GM23338 (cell line): Measurements from ENCODE around the gene PIM1. TPM values are rescaled to one million over a fixed set of nuclear protein-coding genes. Genes with fewer than 3 reads are reported as not detected.

Source experiments
- ATAC-seq: fragments of 200-7000 bp; cut with Tn5 transposase; 3 replicates; pipeline ENCODE4 v1.9.1; 2020
- DNase-seq: peaks from one replicate; pipeline ENCODE4 v3.0.0-alpha.2; 2015; ENCODE audit warnings: low spot score
- H2AFZ ChIP-seq: fragments of 200-600 bp; sonication (generic); 2 replicates; pipeline ENCODE4 v1.8.0; 2016; ENCODE audit warnings: antibody characterized with exemption, mild to moderate bottlenecking, moderate library complexity
- H3F3A ChIP-seq: fragments of 200-600 bp; sonication (generic); replicated peaks from 2 replicates; pipeline ENCODE4 v1.8.0; 2017; ENCODE audit warnings: antibody characterized with exemption, mixed run types, low read depth
- H3K27ac ChIP-seq: fragments of 200-600 bp; sonication (generic); 2 replicates; pipeline ENCODE4 v1.6.1; 2016; ENCODE audit warnings: low read depth
- H3K27me3 ChIP-seq: fragments of 200-600 bp; sonication (generic); 2 replicates; pipeline ENCODE4 v1.8.0; 2016; ENCODE audit warnings: mild to moderate bottlenecking, mixed run types, moderate library complexity; ENCODE audit not compliant: insufficient read depth
- H3K36me3 ChIP-seq: fragments of 200-600 bp; sonication (generic); 2 replicates; pipeline ENCODE4 v1.8.0; 2016; ENCODE audit warnings: mild to moderate bottlenecking; ENCODE audit not compliant: insufficient read depth
- H3K4me1 ChIP-seq: fragments of 200-600 bp; sonication (generic); 2 replicates; pipeline ENCODE4 v1.8.0; 2016; ENCODE audit warnings: mild to moderate bottlenecking, moderate library complexity; ENCODE audit not compliant: insufficient read depth
- H3K4me2 ChIP-seq: fragments of 200-600 bp; sonication (generic); 2 replicates; pipeline ENCODE4 v1.7.1; 2017; ENCODE audit warnings: mixed run types
- H3K4me3 ChIP-seq: fragments of 200-600 bp; sonication (generic); 2 replicates; pipeline ENCODE4 v1.6.1; 2016; ENCODE audit warnings: mixed run types
- H3K79me2 ChIP-seq: fragments of 200-600 bp; sonication (generic); replicated peaks from 2 replicates; pipeline ENCODE4 v1.8.0; 2017; ENCODE audit warnings: mild to moderate bottlenecking; ENCODE audit not compliant: insufficient read depth
- H3K9me2 ChIP-seq: fragments of 200-600 bp; sonication (generic); 2 replicates; pipeline ENCODE4 v1.8.0; 2017; ENCODE audit not compliant: insufficient read depth
- H4K20me1 ChIP-seq: fragments of 200-600 bp; sonication (generic); replicated peaks from 2 replicates; pipeline ENCODE4 v1.8.0; 2017; ENCODE audit warnings: mild to moderate bottlenecking; ENCODE audit not compliant: insufficient read depth
- H3K27ac Mint-ChIP-seq: 2 replicates; pipeline ENCODE4 v1.8.0; 2020; ENCODE audit warnings: inconsistent platforms, mild to moderate bottlenecking, moderate library complexity, mixed read lengths
- H3K27me3 Mint-ChIP-seq: 3 replicates; pipeline ENCODE4 v1.8.0; 2022; ENCODE audit warnings: low read depth, mild to moderate bottlenecking, moderate library complexity, mixed read lengths, inconsistent platforms; ENCODE audit not compliant: insufficient read depth, poor library complexity
- H3K36me3 Mint-ChIP-seq: 3 replicates; pipeline ENCODE4 v1.8.0; 2021; ENCODE audit warnings: low read depth, mild to moderate bottlenecking, inconsistent platforms, moderate library complexity, mixed read lengths
- H3K4me1 Mint-ChIP-seq: 3 replicates; pipeline ENCODE4 v1.8.0; 2020; ENCODE audit warnings: mild to moderate bottlenecking, inconsistent platforms, mixed read lengths
- H3K4me3 Mint-ChIP-seq: 3 replicates; pipeline ENCODE4 v1.8.0; 2021; ENCODE audit warnings: moderate library complexity, mild to moderate bottlenecking, inconsistent platforms, mixed read lengths
- H3K9me3 Mint-ChIP-seq: 3 replicates; pipeline ENCODE4 v1.8.0; 2020; ENCODE audit warnings: moderate library complexity, mild to moderate bottlenecking, inconsistent platforms, mixed read lengths
- CREB1 ChIP-seq: fragments of 250-450 bp; sonication (Bioruptor Pico); IDR thresholded peaks from 2 replicates; pipeline ENCODE4 v1.5.0; 2020; ENCODE audit warnings: low read depth, mild to moderate bottlenecking, moderate library complexity
- EZH2 ChIP-seq: fragments of 200-600 bp; sonication (generic); IDR thresholded peaks from one replicate; pipeline ENCODE4 v1.8.0; 2017; ENCODE audit warnings: antibody characterized with exemption, mild to moderate bottlenecking, low read depth; ENCODE audit not compliant: unreplicated experiment
- EZH2phosphoT487 ChIP-seq: fragments of 200-600 bp; sonication (generic); IDR thresholded peaks from one replicate; pipeline ENCODE4 v1.8.1; 2018; ENCODE audit warnings: antibody characterized with exemption; ENCODE audit not compliant: unreplicated experiment
- JUNB ChIP-seq: IDR thresholded peaks from one replicate; pipeline ENCODE4 v1.6.1; 2016; ENCODE audit warnings: antibody characterized with exemption; ENCODE audit not compliant: unreplicated experiment
- NANOG ChIP-seq: IDR thresholded peaks from 2 replicates; pipeline ENCODE4 v1.6.1; 2016; ENCODE audit warnings: antibody characterized with exemption, borderline replicate concordance
- POLR2AphosphoS5 ChIP-seq: IDR thresholded peaks from 2 replicates; pipeline ENCODE4 v1.6.1; 2016; ENCODE audit warnings: antibody characterized with exemption, low read depth
- STAT1 ChIP-seq: IDR thresholded peaks from one replicate; pipeline ENCODE4 v1.6.1; 2016; ENCODE audit warnings: antibody characterized with exemption; ENCODE audit not compliant: unreplicated experiment
- ZNF114 ChIP-seq: fragments of 250-450 bp; sonication (Bioruptor Pico); IDR thresholded peaks from 2 replicates; pipeline ENCODE4 v1.5.0; 2020; ENCODE audit warnings: mild to moderate bottlenecking, moderate library complexity
- ZNF331 ChIP-seq: fragments of 250-450 bp; sonication (Bioruptor Pico); IDR thresholded peaks from 2 replicates; pipeline ENCODE4 v1.5.0; 2020; ENCODE audit warnings: low read depth, mild to moderate bottlenecking, moderate library complexity
- ZNF462 ChIP-seq: fragments of 250-450 bp; sonication (Bioruptor Pico); IDR thresholded peaks from 2 replicates; pipeline ENCODE4 v1.5.0; 2020; ENCODE audit warnings: mild to moderate bottlenecking, moderate library complexity
- polyA plus RNA-seq: library from polyadenylated mRNA; unstranded; fragments of >200 nt; fragmentation: Nextera tagmentation; extraction: Ambion mirVana; gene quantifications from 2 replicates; pipeline ENCODE4 v1.2.1, GENCODE V29; 2016
- total RNA-seq: library from RNA; depleted of rRNA; stranded (reverse); fragments of >200 nt; shearing (Covaris generic); gene quantifications from 2 replicates; pipeline ENCODE4 v1.2.3, GENCODE V29; 2014
- TF ChIP-seq, protein P1 (sequence below), 2 experiments: fragments of 200-600 bp in 1 of 2; sonication (generic) in 1 of 2; conservative IDR thresholded peaks; 2 replicates each; pipeline versions ENCODE4 v1.5.1 to v1.6.1; 2016 to 2017; ENCODE audit warnings: antibody characterized with exemption in 2 of 2, low read depth in 2 of 2, mild to moderate bottlenecking in 2 of 2, moderate library complexity in 1 of 2
- TF ChIP-seq, protein P2 (sequence below): IDR thresholded peaks from one replicate; pipeline ENCODE4 v1.6.1; 2018; ENCODE audit warnings: antibody characterized with exemption; ENCODE audit not compliant: unreplicated experiment
- TF ChIP-seq, protein P3 (sequence below): IDR thresholded peaks from 2 replicates; pipeline ENCODE4 v1.6.1; 2016; ENCODE audit warnings: antibody characterized with exemption

The PIM1 gene
- total and polyA plus RNA-seq, 2 experiments from 2014 or later = 46.0 to 74.2 TPM

DNA sequence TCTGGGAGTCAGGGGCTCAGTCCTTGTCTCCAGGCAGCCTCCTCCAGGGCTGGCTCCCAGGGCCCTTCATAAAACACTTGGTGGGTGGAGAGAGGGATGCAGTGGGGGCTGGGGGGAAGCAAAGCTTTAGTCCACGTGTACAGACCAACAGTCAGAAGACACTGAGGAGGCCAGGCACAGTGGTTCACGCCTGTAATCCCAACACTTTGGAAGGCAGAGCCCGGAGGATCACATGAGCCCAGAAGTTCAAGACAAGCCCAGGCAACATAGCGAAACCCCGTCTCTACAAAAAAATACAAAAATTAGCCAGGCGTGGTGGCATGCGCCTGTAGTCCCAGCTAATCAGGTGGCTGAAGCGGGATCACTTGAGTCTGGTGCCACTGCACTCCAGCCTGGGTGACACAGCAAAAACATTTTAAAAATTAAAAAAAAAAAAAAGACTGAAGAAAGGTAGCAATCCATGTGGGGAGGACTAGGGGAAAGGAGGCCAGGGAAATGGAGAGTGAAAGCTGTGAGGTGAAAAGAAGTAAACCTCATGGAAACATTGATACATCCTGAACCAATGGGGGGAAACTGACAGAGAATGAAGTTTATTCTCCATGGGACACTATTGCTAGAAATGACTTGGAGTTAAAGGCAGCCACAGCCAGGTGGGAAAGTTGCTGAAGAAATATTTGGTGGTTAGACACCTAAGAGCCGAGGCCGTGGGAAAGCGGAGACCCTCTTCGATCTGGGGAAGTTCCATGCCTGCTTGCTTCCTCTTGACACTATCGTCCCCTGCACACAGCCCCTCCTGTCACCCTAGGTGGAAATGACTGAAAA is 35.4 kb downstream of the PIM1 start:
- no peak for DNase-seq
- Mint-ChIP-seq H3K9me3 (no peaks in the 10 kb centered on the region; the same call in 2 of the 3 replicates), H3K4me1 (peaks cover 3% of the 10 kb centered on the region), H3K36me3 (no peaks in the 10 kb centered on the region), H3K27me3 (peaks cover 5% of the 10 kb centered on the region), H3K27ac (peak overlapping the region; percentile 58; the same call in 1 of the 2 replicates), H3K4me3 (no peak overlapping the region)
- Histone ChIP-seq H4K20me1 (no peaks in the 10 kb centered on the region), H2AFZ (peak overlapping the region; percentile 90), H3K27me3 (no peaks in the 10 kb centered on the region), H3K4me2 (no peak overlapping the region), H3K4me3 (no peak overlapping the region), H3K4me1 (no peaks in the 10 kb centered on the region), H3K9me2 (no peaks in the 10 kb centered on the region), H3K27ac (no peak overlapping the region), H3F3A (no peaks in the 10 kb centered on the region; the same call in 1 of the 2 replicates), H3K79me2 (no peaks in the 10 kb centered on the region), H3K36me3 (no peaks in the 10 kb centered on the region)
- ATAC-seq = no peak
- TF ChIP-seq, protein P1, sequence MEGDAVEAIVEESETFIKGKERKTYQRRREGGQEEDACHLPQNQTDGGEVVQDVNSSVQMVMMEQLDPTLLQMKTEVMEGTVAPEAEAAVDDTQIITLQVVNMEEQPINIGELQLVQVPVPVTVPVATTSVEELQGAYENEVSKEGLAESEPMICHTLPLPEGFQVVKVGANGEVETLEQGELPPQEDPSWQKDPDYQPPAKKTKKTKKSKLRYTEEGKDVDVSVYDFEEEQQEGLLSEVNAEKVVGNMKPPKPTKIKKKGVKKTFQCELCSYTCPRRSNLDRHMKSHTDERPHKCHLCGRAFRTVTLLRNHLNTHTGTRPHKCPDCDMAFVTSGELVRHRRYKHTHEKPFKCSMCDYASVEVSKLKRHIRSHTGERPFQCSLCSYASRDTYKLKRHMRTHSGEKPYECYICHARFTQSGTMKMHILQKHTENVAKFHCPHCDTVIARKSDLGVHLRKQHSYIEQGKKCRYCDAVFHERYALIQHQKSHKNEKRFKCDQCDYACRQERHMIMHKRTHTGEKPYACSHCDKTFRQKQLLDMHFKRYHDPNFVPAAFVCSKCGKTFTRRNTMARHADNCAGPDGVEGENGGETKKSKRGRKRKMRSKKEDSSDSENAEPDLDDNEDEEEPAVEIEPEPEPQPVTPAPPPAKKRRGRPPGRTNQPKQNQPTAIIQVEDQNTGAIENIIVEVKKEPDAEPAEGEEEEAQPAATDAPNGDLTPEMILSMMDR (conservative IDR thresholded peaks at IDR 0.05; ENCODE audit: low read depth in 2 of 2) = no peak
- TF ChIP-seq, protein P2, sequence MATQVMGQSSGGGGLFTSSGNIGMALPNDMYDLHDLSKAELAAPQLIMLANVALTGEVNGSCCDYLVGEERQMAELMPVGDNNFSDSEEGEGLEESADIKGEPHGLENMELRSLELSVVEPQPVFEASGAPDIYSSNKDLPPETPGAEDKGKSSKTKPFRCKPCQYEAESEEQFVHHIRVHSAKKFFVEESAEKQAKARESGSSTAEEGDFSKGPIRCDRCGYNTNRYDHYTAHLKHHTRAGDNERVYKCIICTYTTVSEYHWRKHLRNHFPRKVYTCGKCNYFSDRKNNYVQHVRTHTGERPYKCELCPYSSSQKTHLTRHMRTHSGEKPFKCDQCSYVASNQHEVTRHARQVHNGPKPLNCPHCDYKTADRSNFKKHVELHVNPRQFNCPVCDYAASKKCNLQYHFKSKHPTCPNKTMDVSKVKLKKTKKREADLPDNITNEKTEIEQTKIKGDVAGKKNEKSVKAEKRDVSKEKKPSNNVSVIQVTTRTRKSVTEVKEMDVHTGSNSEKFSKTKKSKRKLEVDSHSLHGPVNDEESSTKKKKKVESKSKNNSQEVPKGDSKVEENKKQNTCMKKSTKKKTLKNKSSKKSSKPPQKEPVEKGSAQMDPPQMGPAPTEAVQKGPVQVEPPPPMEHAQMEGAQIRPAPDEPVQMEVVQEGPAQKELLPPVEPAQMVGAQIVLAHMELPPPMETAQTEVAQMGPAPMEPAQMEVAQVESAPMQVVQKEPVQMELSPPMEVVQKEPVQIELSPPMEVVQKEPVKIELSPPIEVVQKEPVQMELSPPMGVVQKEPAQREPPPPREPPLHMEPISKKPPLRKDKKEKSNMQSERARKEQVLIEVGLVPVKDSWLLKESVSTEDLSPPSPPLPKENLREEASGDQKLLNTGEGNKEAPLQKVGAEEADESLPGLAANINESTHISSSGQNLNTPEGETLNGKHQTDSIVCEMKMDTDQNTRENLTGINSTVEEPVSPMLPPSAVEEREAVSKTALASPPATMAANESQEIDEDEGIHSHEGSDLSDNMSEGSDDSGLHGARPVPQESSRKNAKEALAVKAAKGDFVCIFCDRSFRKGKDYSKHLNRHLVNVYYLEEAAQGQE = no peak
- TF ChIP-seq EZH2 (no peak), STAT1 (no peak), CREB1 (no peak), POLR2AphosphoS5 (no peak), NANOG (no peak), JUNB (no peak), EZH2phosphoT487 (no peak), ZNF462 (CRISPR knock-in tag) (no peak), ZNF114 (no peak), ZNF331 (CRISPR knock-in tag) (no peak)
- TF ChIP-seq, protein P3, sequence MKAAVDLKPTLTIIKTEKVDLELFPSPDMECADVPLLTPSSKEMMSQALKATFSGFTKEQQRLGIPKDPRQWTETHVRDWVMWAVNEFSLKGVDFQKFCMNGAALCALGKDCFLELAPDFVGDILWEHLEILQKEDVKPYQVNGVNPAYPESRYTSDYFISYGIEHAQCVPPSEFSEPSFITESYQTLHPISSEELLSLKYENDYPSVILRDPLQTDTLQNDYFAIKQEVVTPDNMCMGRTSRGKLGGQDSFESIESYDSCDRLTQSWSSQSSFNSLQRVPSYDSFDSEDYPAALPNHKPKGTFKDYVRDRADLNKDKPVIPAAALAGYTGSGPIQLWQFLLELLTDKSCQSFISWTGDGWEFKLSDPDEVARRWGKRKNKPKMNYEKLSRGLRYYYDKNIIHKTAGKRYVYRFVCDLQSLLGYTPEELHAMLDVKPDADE = no peak
